ENCODE results near the gene EPHA8.

EPHA8 gene

GRCh38 chr1:22595108-22595507 lies 31.8 kb downstream of the EPHA8 start:
- no peak for DNase-seq

GRCh38 chr1:22597301-22597965 lies 34.1 kb downstream of the EPHA8 start:
- DNase-seq: no peak

- DNase-seq: no peak
Measured at GRCh38 chr1:22597996-22598395, 34.7 kb downstream of the EPHA8 start.

GRCh38 chr1:22598736-22599135 lies 35.4 kb downstream of the EPHA8 start:
- no peak for DNase-seq

- no peak for DNase-seq
Measured at GRCh38 chr1:22600071-22600816, 37.0 kb downstream of the EPHA8 start.

- no peak for DNase-seq
Measured at GRCh38 chr1:22600817-22601605, 37.7 kb downstream of the EPHA8 start.

- no peak for DNase-seq
Measured at GRCh38 chr1:22601610-22602009, 38.3 kb downstream of the EPHA8 start.

GRCh38 chr1:22602060-22602740 lies 38.9 kb downstream of the EPHA8 start:
- no peak for DNase-seq

GRCh38 chr1:22606161-22606560 lies 42.9 kb downstream of the EPHA8 start:
- DNase-seq: no peak

GRCh38 chr1:22607154-22607553 lies 43.9 kb downstream of the EPHA8 start:
- DNase-seq: no peak

GRCh38 chr1:22608361-22608760 lies 45.1 kb downstream of the EPHA8 start:
- no peak for DNase-seq

GRCh38 chr1:22609291-22609690 lies 46.0 kb downstream of the EPHA8 start:
- DNase-seq: no peak

- DNase-seq: no peak
Measured at GRCh38 chr1:22611530-22611947, 48.2 kb downstream of the EPHA8 start.

- DNase-seq: no peak
Measured at GRCh38 chr1:22612671-22613571, 49.6 kb downstream of the EPHA8 start.

GRCh38 chr1:22613572-22613918 lies 50.3 kb downstream of the EPHA8 start:
- DNase-seq: no peak

GRCh38 chr1:22613951-22614350 lies 50.7 kb downstream of the EPHA8 start:
- DNase-seq: no peak

- no peak for DNase-seq
Measured at GRCh38 chr1:22615886-22616285, 52.6 kb downstream of the EPHA8 start.

- DNase-seq: no peak
Measured at GRCh38 chr1:22616571-22616970, 53.3 kb downstream of the EPHA8 start.

GRCh38 chr1:22618056-22618455 lies 54.8 kb downstream of the EPHA8 start:
- no peak for DNase-seq

- DNase-seq: no peak
Measured at GRCh38 chr1:22619252-22619651, 56.0 kb downstream of the EPHA8 start.

- no peak for DNase-seq
Measured at GRCh38 chr1:22619798-22620197, 56.5 kb downstream of the EPHA8 start.

- no peak for DNase-seq
Measured at GRCh38 chr1:22621761-22622160, 58.5 kb downstream of the EPHA8 start.

Data from NCI-H2107 (cell line).